Thoracic aorta (tissue), 2 donors: ENCODE results near the gene CST8. TPM values are rescaled to one million over a fixed set of nuclear protein-coding genes. Genes with fewer than 3 reads are reported as not detected.
A peak's percentile ranks its signal among the peaks of the same experiment; 100 is the strongest.

Source experiments
- ATAC-seq: fragments of 150-250 bp; one replicate; pipeline ENCODE4 v1.8.0; 2017; ENCODE audit warnings: low read depth; ENCODE audit not compliant: insufficient number of reproducible peaks, low FRiP score
- DNase-seq: peaks from one replicate; pipeline ENCODE4 v3.0.0-alpha.2; 2020; ENCODE audit warnings: low spot score
- H3K27ac ChIP-seq, 2 donors: fragments of 200-600 bp; sonication (generic); 1 replicate in 1 of 2; 2 replicates in 1 of 2; pipeline ENCODE4 v1.5.1; 2016; ENCODE audit warnings: mild to moderate bottlenecking in 2 of 2, moderate library complexity in 2 of 2
- H3K27me3 ChIP-seq: fragments of 200-600 bp; sonication (generic); replicated peaks from 2 replicates; pipeline ENCODE4 v1.6.0; 2016; ENCODE audit warnings: mild to moderate bottlenecking; ENCODE audit not compliant: insufficient read depth
- H3K36me3 ChIP-seq: fragments of 200-600 bp; sonication (generic); one replicate; pipeline ENCODE4 v1.5.1; 2016
- H3K4me1 ChIP-seq, 2 donors: fragments of 200-600 bp; sonication (generic); 1 replicate in 1 of 2; 2 replicates in 1 of 2; pipeline versions ENCODE4 v1.5.1 to v1.6.0; 2016; ENCODE audit warnings: low read depth in 2 of 2, mild to moderate bottlenecking in 1 of 2; ENCODE audit not compliant: control insufficient read depth in 1 of 2
- H3K4me3 ChIP-seq: fragments of 200-600 bp; sonication (generic); 2 replicates; pipeline ENCODE4 v1.5.1; 2016; ENCODE audit warnings: mild to moderate bottlenecking
- H3K9me3 ChIP-seq: fragments of 200-600 bp; sonication (generic); 2 replicates; pipeline ENCODE4 v1.5.1; 2016
- total RNA-seq, 2 donors: library from RNA; depleted of rRNA; stranded (reverse); fragments of >200 nt; gene quantifications; one replicate each; pipeline versions ENCODE4 v1.1.0 to v1.2.3, GENCODE V29; 2016
- TF ChIP-seq, protein P1 (sequence below): fragments of 200-600 bp; sonication (generic); IDR thresholded peaks from one replicate; pipeline ENCODE4 v1.5.1; 2019; ENCODE audit warnings: antibody characterized with exemption

CST8 gene, protein sequence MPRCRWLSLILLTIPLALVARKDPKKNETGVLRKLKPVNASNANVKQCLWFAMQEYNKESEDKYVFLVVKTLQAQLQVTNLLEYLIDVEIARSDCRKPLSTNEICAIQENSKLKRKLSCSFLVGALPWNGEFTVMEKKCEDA
- not detected for total RNA-seq

- no peak for DNase-seq
- Histone ChIP-seq H3K4me1 (no peaks in the 10 kb centered on the region), H3K4me3 (no peak within 1 kb of the TSS), H3K27ac (no peak within 1 kb of the TSS), H3K9me3 (no peaks in the 10 kb centered on the region), H3K27me3 (no peaks in the 10 kb centered on the region), H3K36me3 (no peaks in the 10 kb centered on the region)
- ATAC-seq = no peak
- TF ChIP-seq, protein P1, sequence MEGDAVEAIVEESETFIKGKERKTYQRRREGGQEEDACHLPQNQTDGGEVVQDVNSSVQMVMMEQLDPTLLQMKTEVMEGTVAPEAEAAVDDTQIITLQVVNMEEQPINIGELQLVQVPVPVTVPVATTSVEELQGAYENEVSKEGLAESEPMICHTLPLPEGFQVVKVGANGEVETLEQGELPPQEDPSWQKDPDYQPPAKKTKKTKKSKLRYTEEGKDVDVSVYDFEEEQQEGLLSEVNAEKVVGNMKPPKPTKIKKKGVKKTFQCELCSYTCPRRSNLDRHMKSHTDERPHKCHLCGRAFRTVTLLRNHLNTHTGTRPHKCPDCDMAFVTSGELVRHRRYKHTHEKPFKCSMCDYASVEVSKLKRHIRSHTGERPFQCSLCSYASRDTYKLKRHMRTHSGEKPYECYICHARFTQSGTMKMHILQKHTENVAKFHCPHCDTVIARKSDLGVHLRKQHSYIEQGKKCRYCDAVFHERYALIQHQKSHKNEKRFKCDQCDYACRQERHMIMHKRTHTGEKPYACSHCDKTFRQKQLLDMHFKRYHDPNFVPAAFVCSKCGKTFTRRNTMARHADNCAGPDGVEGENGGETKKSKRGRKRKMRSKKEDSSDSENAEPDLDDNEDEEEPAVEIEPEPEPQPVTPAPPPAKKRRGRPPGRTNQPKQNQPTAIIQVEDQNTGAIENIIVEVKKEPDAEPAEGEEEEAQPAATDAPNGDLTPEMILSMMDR = no peak
Measured at GRCh38 chr20:23490817-23491216, at the start of gene CST8. TSS of gene CST8 (plus strand) at chr20:23491117. CDS start at chr20:23491668, 551 bp downstream.

- Histone ChIP-seq H3K27me3 (no peaks in the 10 kb centered on the region), H3K9me3 (no peaks in the 10 kb centered on the region), H3K36me3 (no peaks in the 10 kb centered on the region), H3K27ac (no peak overlapping the region), H3K4me1 (peaks cover 0 to 5% of the 10 kb centered on the region in 2 donors), H3K4me3 (no peak overlapping the region)
- TF ChIP-seq, protein P1 = peak; percentile 75
- DNase-seq (no peak), ATAC-seq (peak; percentile 59)
Measured at GRCh38 chr20:23441850-23442313, 49.0 kb upstream of the CST8 start.

DNA sequence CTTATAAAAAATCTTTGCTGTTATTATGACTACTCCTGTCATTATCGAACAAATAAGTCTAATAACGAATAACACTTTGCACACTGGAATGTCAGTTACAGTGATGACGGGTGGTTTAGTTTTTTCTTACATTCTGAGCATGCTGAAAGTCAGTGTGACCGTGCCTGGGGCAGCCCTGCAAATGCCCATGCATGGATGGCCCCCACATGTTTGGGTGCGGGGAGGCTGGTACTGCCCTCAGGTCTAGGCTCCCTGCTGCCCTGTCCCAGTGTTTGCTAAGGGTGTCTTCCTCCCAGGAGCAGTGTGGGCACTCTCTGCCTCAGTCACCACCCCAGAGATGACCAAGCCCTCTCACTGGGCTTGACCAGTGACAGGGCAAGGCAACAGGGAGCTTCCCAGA lies 48.5 kb upstream of the CST8 start:
- H3K4me1 ChIP-seq = peaks cover 0 to 3% of the 10 kb centered on the region in 2 donors
- ATAC-seq = no peak
- no peaks in the 10 kb centered on the region for H3K27me3 ChIP-seq
- H3K4me3 ChIP-seq = no peak overlapping the region
- no peaks in the 10 kb centered on the region for H3K36me3 ChIP-seq
- H3K27ac ChIP-seq = no peak overlapping the region
- TF ChIP-seq, protein P1 = no peak
- no peak for DNase-seq
- no peaks in the 10 kb centered on the region for H3K9me3 ChIP-seq

- TF ChIP-seq, protein P1 = no peak
- no peaks in the 10 kb centered on the region for H3K27me3 ChIP-seq
- no peak overlapping the region for H3K4me3 ChIP-seq
- DNase-seq (no peak), ATAC-seq (no peak)
- H3K9me3 ChIP-seq = no peaks in the 10 kb centered on the region
- H3K4me1 ChIP-seq = no peaks in the 10 kb centered on the region
- no peaks in the 10 kb centered on the region for H3K36me3 ChIP-seq
- H3K27ac ChIP-seq = no peak overlapping the region
Measured at GRCh38 chr20:23444859-23445258, 46.1 kb upstream of the CST8 start.

DNA sequence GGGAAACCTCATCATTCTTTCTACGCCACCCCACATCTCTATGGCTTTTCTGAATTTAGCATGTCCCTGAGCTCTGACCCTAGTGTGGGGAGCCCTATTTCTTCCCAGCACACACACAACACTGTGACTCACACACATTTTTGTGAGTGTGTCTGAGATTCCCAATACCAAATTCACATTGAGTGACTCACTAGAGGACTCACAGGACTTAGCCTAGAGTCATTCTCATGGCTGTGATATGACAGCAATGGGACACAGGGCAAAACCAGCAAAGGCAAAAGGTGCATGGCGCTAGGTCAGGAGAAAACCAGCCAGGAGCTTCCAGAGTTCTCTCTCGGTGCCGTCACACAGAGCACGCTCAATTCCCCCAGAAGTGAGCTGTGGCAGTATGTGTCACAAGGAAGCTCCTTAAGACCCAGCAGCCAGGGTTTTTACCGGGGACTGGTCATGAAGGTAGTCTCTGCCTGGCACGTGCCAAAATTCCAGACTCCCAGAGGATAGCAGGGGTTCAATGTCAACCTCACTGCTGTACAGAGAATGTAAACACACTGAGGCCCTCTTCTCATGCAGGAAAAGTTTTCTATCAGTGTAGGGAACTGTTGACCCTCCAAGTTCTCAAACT lies 45.2 kb upstream of the CST8 start:
- no peak overlapping the region for H3K4me3 ChIP-seq
- DNase-seq (no peak), ATAC-seq (no peak)
- TF ChIP-seq, protein P1 = no peak
- H3K27ac ChIP-seq = no peak overlapping the region
- H3K4me1 ChIP-seq = no peaks in the 10 kb centered on the region
- no peaks in the 10 kb centered on the region for H3K9me3 ChIP-seq
- H3K27me3 ChIP-seq = no peaks in the 10 kb centered on the region
- H3K36me3 ChIP-seq = no peaks in the 10 kb centered on the region
